Activated CD4-positive, alpha-beta memory T cell treated with anti-CD3 and anti-CD28 coated beads, Interleukin-2, amount 10 ng/mL, durations not matched to agents 7 days and 5 days (primary cell): ENCODE data around the gene C1orf167. TPM values are rescaled to one million over a fixed set of nuclear protein-coding genes. Genes with fewer than 3 reads are reported as not detected.

Experiments used
- CTCF ChIA-PET: fragments of 350-600 bp; sonication (Branson Sonifier 250); formaldehyde crosslinking; loops from one replicate; lab custom pipeline; 2021; ENCODE audit warnings: antibody characterized with exemption, inconsistent platforms; lab: Charles Lee
- POLR2A ChIA-PET: fragments of 350-600 bp; sonication (Branson Sonifier 250); formaldehyde crosslinking; loops from one replicate; lab custom pipeline; 2021; ENCODE audit warnings: antibody characterized with exemption; lab: Charles Lee
- DNase-seq: peaks from one replicate; pipeline ENCODE4 v3.0.0-alpha.2; 2020
- H3K27ac Mint-ChIP-seq: one replicate; pipeline ENCODE4 v1.8.0; 2021; ENCODE audit warnings: mild to moderate bottlenecking, mixed read lengths
- H3K27me3 Mint-ChIP-seq: one replicate; pipeline ENCODE4 v1.8.0; 2021; ENCODE audit warnings: mixed read lengths
- H3K36me3 Mint-ChIP-seq: one replicate; pipeline ENCODE4 v1.8.0; 2021; ENCODE audit warnings: low read depth, mixed read lengths
- H3K4me1 Mint-ChIP-seq: one replicate; pipeline ENCODE4 v1.8.0; 2021; ENCODE audit warnings: mixed read lengths
- H3K4me3 Mint-ChIP-seq: one replicate; pipeline ENCODE4 v1.8.0; 2021; ENCODE audit warnings: mild to moderate bottlenecking, mixed read lengths
- H3K9me3 Mint-ChIP-seq: one replicate; pipeline ENCODE4 v1.8.0; 2021; ENCODE audit warnings: mixed read lengths
- total RNA-seq, 2 experiments: library from RNA; stranded (reverse); gene quantifications; one replicate each; pipeline ENCODE4 v1.2.3, GENCODE V29; 2021

Gene C1orf167
- total RNA-seq, 2 experiments from 2014 or later: 0.25 TPM; not detected in 1

DNA sequence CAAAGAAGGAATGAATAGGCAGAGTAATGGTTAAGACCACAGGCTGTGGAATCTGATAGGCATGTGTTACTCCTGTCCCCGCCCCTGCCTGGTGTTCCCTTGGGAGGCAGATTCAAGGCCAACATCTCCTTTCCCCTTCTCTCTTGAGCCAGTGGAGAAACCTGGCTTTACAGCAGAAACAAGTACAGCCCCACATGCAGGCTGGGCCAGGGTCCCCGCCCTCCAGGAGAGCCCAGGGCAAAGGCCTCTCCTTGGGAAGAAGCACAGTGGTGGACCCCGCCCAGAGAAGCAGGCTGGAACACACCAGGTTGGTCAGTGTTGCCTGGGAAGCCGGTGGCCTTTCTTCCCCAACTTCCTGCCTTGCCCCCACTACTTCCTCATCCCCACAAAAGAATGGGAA, 6.8 kb downstream of the C1orf167 start:
- CTCF ChIA-PET: no interaction called here
- H3K4me3 Mint-ChIP-seq: no peak overlapping the region
- no peak overlapping the region for H3K27ac Mint-ChIP-seq
- POLR2A ChIA-PET: no interaction called here
- H3K36me3 Mint-ChIP-seq: no peaks in the 10 kb centered on the region
- no peaks in the 10 kb centered on the region for H3K4me1 Mint-ChIP-seq
- DNase-seq: no peak
- peaks cover 1% of the 10 kb centered on the region for H3K27me3 Mint-ChIP-seq
- H3K9me3 Mint-ChIP-seq: no peaks in the 10 kb centered on the region

DNA sequence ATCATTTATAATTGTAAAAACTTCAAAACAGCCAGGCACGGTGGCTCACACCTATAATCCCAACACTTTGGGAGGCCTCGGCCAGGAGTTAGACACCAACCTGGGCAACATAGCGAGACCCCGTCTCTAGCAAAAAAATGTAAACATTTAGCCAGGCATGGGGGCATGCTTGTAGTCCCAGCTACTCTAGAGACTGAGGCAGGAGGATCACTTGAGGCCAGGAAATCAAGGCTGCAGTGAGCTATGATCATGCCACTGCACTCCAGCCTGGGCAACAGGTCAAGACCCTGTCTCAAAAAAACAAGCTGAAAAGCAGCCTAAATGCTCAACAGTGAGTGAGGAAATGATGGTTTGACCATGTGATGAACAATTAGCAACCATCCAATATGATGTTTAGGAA, 7.3 kb downstream of the C1orf167 start:
- ChIA-PET CTCF (no interaction called here), POLR2A (no interaction called here)
- Mint-ChIP-seq H3K9me3 (no peaks in the 10 kb centered on the region), H3K36me3 (no peaks in the 10 kb centered on the region), H3K4me1 (no peaks in the 10 kb centered on the region), H3K27ac (no peak overlapping the region), H3K4me3 (no peak overlapping the region), H3K27me3 (peaks cover under 1% of the 10 kb centered on the region)
- no peak for DNase-seq

DNA sequence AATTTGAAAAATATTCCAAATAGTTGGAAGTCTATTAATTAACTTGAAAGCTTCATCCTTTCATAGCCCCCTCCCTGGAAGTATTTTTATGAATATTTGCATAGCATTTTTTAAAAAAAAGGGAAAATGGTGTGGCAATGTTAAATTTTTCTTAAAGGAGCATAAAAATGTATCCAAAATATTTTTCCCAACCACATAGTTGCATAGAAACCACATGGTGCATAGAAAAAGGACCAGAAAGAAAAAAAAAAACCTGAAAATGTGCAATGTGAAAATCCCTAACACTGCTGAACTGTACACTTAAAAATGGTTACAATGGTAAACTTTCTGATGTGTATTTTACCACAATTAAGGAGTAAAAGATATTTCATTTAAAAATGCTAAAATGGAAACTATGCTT, 8.0 kb downstream of the C1orf167 start:
- CTCF ChIA-PET: interaction anchor here (0.5 to 0.7 kb wide), 2 partner anchors 22 to 59 kb away, joined by 3 read pairs; no protein-coding TSS in a partner anchor
- POLR2A ChIA-PET: no interaction called here
- no peak for DNase-seq
- H3K9me3 Mint-ChIP-seq: no peaks in the 10 kb centered on the region
- H3K4me1 Mint-ChIP-seq: no peaks in the 10 kb centered on the region
- no peak overlapping the region for H3K27ac Mint-ChIP-seq
- H3K27me3 Mint-ChIP-seq: peaks cover 5% of the 10 kb centered on the region
- H3K4me3 Mint-ChIP-seq: no peak overlapping the region
- no peaks in the 10 kb centered on the region for H3K36me3 Mint-ChIP-seq

DNA sequence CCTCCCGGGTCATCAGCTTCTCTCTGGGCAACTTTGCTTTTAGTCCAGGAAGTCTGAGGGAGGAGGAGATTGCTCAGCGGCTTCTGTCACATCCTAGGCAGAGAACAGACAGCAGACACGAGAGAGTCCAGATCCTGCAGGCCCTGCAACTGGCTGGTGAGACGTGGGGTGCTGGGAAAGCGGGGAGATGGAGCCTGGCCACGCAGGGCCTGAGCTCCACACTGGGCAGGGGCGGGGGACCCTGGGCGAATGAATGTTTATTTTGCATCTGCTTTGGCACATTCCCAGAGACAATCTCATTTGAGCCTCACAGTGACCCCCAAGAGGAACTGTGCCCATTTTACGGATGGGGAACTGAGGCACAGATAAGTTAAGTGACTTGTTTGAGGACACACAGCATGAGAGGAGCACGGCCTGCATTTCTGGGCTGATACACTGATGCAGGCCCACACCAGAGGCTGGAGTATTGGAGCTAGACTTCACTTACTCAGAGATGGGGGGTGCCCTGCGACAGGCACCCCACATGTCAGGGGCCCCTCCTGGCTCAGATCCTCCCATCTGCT, 9.6 kb downstream of the C1orf167 start:
- Mint-ChIP-seq H3K27me3 (peaks cover 5% of the 10 kb centered on the region), H3K27ac (no peak overlapping the region)

DNA sequence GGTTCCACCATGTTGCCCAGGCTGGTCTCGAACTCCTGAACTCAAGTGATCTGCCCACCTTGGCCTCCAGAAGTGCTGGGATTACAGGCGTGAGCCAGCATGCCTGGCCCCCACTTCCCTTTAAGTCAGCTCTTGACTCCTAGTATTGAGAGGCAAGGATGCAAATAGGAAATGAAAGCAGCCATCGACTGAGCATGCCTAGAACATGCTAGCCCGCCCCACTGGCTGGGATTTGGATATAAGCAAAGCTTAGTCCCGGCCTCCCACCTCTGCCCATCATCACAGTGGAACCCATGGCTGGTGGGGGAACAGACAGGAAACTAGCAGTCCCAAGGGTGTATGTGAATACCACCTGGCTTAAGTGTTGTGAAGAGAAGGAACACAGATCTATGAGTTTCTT, 10.5 kb downstream of the C1orf167 start:
- Mint-ChIP-seq H3K36me3 (no peaks in the 10 kb centered on the region), H3K27ac (no peak overlapping the region), H3K27me3 (peaks cover 5% of the 10 kb centered on the region), H3K4me3 (no peak overlapping the region), H3K4me1 (no peaks in the 10 kb centered on the region), H3K9me3 (no peaks in the 10 kb centered on the region)
- POLR2A ChIA-PET: interaction anchor here (1.8 kb wide), 1 partner anchor 136 kb away, joined by 7 read pairs; no protein-coding TSS in a partner anchor
- CTCF ChIA-PET: no interaction called here
- DNase-seq: no peak

More for the DNA sequence above, 9.6 kb downstream of the C1orf167 start:
- Mint-ChIP-seq H3K4me1 (no peaks in the 10 kb centered on the region), H3K36me3 (no peaks in the 10 kb centered on the region), H3K9me3 (no peaks in the 10 kb centered on the region), H3K4me3 (no peak overlapping the region)
- DNase-seq: no peak
- CTCF ChIA-PET: no interaction called here
- POLR2A ChIA-PET: interaction anchor here (1.8 kb wide), 1 partner anchor 136 kb away, joined by 7 read pairs; no protein-coding TSS in a partner anchor

DNA sequence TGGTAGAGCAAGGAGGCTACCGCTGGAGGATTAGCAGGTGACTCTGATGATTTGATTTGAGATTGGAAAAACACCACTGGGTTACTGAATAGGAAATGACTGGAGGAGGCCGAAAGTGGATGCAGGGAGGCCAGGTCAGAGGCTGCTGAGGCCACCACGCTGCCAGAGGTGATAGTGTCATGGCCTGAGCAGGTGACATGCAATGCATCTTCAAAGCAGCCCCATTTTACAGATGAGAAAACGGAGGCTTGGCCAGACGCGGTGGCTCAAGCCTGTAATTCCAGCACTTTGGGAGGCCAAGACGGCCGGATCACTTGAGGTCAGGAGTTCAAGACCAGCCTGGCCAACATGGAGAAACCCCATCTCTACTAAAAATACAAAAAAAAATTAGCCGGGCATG, 12.8 kb downstream of the C1orf167 start:
- peaks cover 5% of the 10 kb centered on the region for H3K27me3 Mint-ChIP-seq
- H3K9me3 Mint-ChIP-seq: no peaks in the 10 kb centered on the region
- ChIA-PET CTCF (no interaction called here), POLR2A (no interaction called here)
- H3K36me3 Mint-ChIP-seq: no peaks in the 10 kb centered on the region
- H3K27ac Mint-ChIP-seq: no peak overlapping the region
- no peak for DNase-seq
- no peaks in the 10 kb centered on the region for H3K4me1 Mint-ChIP-seq
- H3K4me3 Mint-ChIP-seq: no peak overlapping the region

DNA sequence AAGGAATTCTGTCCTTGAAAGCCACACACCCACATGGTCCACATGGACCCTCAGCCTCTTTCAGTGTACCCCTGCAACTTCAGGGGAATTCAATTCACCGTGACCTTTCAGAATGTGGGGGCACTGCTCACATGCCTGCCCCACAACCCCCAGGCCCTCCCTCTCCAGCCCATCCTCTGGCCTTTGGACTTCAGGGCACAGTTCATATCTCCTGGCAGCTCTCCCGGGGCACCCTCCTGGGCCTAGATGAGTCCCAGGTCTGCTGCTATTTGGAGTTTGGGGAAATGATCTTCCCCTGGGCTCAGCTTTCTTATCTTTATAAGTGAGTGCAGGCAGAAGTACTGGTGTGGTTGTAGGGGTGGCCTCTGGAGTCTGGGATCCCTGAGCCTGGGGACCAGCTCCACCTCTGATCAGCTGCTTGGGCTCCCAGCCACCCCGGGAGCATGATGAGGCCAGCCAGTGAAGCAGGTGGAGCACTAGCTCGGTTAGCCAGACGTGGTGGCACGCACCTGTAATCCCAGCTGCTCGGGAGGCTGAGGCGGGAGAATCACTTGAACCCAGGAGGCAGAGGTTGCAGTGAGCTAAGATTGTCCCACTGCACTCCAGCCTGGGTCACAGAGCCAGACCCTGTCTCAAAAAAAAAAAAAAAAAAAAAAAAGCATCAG, 15.8 kb downstream of the C1orf167 start:
- Mint-ChIP-seq H3K4me3 (no peak overlapping the region), H3K36me3 (no peaks in the 10 kb centered on the region), H3K27ac (no peak overlapping the region), H3K9me3 (no peaks in the 10 kb centered on the region), H3K27me3 (peaks cover 5% of the 10 kb centered on the region), H3K4me1 (no peaks in the 10 kb centered on the region)
- POLR2A ChIA-PET: no interaction called here
- CTCF ChIA-PET: no interaction called here
- no peak for DNase-seq

DNA sequence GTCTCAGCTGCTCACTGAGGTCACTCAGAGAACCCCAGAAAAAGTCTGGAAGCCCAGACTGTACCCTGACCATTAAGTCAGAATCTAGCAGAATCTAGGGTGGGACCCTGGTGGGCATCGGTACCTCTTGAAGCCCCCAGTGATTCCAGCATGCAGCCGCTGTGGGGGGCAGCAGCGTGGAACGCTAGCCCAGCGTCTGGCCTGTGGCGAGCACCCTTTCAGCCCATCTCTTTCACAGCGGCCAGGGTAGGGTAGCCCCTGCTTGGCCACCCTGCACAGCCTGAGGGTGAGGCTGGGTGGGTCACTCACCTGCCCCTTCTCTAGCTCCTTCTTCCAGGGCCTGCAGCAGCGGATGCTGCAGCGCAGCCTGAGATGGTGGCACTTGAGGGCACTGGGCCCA, 16.3 kb downstream of the C1orf167 start:
- ChIA-PET CTCF (no interaction called here), POLR2A (no interaction called here)
- H3K4me3 Mint-ChIP-seq: no peak overlapping the region
- H3K27me3 Mint-ChIP-seq: peaks cover 5% of the 10 kb centered on the region
- H3K27ac Mint-ChIP-seq: no peak overlapping the region
- H3K36me3 Mint-ChIP-seq: no peaks in the 10 kb centered on the region
- no peaks in the 10 kb centered on the region for H3K9me3 Mint-ChIP-seq
- DNase-seq: no peak
- H3K4me1 Mint-ChIP-seq: no peaks in the 10 kb centered on the region

DNA sequence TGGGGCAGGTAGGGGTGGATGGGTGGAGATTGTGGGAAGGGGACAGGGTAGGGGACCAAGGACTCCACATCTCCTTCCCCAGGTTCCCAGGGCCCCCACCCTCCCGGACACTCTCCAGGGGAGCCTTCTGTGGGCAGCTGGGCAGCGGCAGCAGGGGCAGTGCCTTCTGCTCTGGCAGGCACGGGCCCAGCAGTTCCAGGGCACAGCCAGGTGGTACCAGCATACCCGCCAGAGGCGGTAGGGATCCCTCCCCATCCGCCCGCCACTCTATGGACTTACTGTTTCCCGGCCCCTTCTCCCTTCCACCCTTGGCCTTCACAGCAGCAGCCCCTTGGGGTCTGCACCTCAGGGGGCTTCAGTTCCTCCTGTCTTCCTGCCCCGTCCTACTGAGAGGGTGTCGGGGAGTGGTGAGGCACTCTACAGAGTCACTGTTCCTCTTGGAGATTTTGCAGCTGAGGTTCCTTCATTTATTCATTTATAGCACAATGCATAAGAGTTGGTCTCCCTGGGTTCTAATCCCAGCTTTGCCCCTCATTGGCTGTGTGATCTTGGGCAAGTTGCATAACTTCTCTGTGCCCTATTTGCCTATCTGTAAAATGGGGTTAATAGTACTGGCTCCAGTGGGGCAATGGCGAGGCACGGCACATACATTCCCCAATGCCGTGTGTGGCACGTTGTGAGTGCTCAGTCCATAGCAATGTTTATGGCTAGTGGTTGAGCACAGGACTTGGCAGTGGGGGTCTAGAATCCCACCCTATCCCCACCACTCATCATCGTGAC, 17.0 kb downstream of the C1orf167 start:
- ChIA-PET CTCF (no interaction called here), POLR2A (no interaction called here)
- H3K4me1 Mint-ChIP-seq: no peaks in the 10 kb centered on the region
- no peaks in the 10 kb centered on the region for H3K36me3 Mint-ChIP-seq
- peaks cover 5% of the 10 kb centered on the region for H3K27me3 Mint-ChIP-seq
- no peak overlapping the region for H3K27ac Mint-ChIP-seq
- no peak for DNase-seq
- H3K9me3 Mint-ChIP-seq: no peaks in the 10 kb centered on the region
- no peak overlapping the region for H3K4me3 Mint-ChIP-seq

DNA sequence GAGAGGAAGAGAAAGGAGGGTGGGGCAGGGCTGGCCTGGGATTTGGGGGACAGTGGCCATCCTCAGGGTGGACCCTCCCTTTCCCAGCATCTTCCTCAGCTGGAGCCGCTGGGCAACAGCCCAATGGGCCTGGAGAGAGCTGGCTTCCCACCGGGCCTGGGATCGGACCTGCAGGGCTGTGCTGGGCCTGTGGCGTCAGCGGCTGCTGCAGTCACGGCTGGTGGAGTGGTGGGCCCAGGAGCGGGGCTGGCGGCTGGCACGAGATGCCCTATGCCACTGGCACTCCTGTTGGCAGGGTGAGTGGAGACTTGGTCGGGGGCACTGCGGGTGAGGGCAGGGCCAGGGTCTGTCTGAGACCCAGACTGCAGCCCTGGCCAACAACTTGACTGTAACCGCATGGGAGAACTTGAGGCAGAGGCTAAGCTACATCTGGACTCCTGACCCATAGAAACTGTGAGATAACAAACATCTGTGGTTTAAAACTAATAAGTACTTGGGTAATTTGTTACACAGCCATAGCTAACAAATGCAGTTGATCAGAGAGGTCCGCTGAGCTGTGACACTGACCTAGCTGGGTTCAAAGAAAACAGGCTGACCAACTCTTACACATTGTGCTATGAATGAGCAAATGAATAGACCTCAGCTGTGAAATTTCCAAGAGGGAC, 17.9 kb downstream of the C1orf167 start:
- no peaks in the 10 kb centered on the region for H3K9me3 Mint-ChIP-seq
- H3K4me3 Mint-ChIP-seq: no peak overlapping the region
- no peaks in the 10 kb centered on the region for H3K4me1 Mint-ChIP-seq
- no peak for DNase-seq
- no peaks in the 10 kb centered on the region for H3K27me3 Mint-ChIP-seq
- POLR2A ChIA-PET: no interaction called here
- no peak overlapping the region for H3K27ac Mint-ChIP-seq
- CTCF ChIA-PET: interaction anchor here (0.7 kb wide), 1 partner anchor 138 kb away, joined by 3 read pairs; no protein-coding TSS in a partner anchor
- no peaks in the 10 kb centered on the region for H3K36me3 Mint-ChIP-seq

DNA sequence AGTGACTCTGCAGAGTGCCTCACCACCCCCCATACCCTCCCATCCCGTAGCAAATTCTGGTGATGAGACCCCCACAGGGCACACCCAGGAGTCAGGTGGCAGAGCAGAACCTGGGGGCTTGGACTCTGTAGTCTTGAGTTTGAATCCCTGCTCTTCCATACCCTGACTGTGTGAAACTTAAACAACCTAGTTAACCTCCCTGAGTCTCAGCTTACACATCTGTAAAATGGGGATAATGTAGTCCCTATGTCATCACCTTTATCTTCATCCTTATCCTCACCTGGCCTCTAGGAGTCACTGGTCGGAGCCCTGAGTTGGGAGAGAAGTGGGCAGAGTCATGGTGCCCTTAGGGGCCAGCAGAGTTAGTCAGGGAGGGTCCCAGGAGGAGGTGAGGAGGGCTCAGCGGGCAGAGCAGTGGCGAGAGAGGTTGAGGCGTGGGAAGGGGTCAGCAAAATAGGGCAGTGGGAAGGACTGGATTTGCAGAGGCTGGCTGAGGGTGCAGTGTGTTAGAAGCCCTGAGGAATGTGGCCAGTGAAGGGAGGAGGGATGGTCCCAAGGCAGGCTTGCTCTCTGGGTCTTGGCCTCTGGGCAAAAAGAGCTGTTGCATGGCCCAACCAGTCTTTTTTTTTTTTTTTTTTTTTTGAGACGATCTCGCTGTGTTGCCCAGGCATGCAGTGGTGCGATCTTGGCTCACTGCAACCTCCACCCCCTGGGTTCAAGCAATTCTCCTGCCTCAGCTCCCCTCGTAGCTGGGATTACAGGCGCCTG, 18.6 kb downstream of the C1orf167 start:
- ChIA-PET POLR2A (no interaction called here), CTCF (interaction anchor here (0.7 kb wide), 1 partner anchor 139 kb away, joined by 3 read pairs; no protein-coding TSS in a partner anchor)
- H3K27me3 Mint-ChIP-seq: no peaks in the 10 kb centered on the region
- H3K4me3 Mint-ChIP-seq: no peak overlapping the region
- no peaks in the 10 kb centered on the region for H3K9me3 Mint-ChIP-seq
- no peaks in the 10 kb centered on the region for H3K4me1 Mint-ChIP-seq
- DNase-seq: no peak
- H3K36me3 Mint-ChIP-seq: no peaks in the 10 kb centered on the region
- H3K27ac Mint-ChIP-seq: no peak overlapping the region

DNA sequence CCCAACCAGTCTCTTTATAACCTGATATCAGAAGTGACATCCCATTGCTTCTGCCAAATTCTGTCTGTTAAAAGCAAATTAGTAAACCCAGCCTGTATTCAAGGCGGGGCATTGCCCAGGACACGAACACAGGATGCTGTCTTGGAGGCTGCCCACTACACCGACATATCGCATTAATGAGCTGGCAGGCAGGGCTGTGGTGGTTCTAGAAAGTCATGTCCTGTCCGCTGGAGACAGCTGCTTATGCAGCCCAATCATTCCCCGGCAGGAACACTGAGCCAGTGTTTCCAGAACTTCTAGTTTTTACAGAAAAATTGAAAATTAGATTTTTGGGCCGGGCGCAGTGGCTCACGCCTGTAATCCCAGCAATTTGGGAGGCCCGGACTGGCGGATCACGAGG, 19.3 kb downstream of the C1orf167 start:
- Mint-ChIP-seq H3K4me3 (no peak overlapping the region), H3K27me3 (no peaks in the 10 kb centered on the region), H3K36me3 (no peaks in the 10 kb centered on the region), H3K27ac (no peak overlapping the region), H3K4me1 (no peaks in the 10 kb centered on the region), H3K9me3 (no peaks in the 10 kb centered on the region)
- CTCF ChIA-PET: no interaction called here
- DNase-seq: no peak
- POLR2A ChIA-PET: no interaction called here
